H9 (cell line): ENCODE results near the gene SMIM15. TPM values are rescaled to one million over a fixed set of nuclear protein-coding genes. Genes with fewer than 3 reads are reported as not detected.

Source experiments
- DNase-seq: peaks from one replicate; pipeline ENCODE4 v3.0.0-alpha.2; 2017
- H2AFZ ChIP-seq: one replicate; pipeline ENCODE4 v1.6.1; 2013; ENCODE audit warnings: mild to moderate bottlenecking, low read length, control low read depth, moderate library complexity
- H2AK5ac ChIP-seq: 2 replicates; pipeline ENCODE4 v1.6.1; 2013; ENCODE audit warnings: low read length, control low read depth, mixed read lengths; ENCODE audit not compliant: insufficient read length
- H2BK120ac ChIP-seq: one replicate; pipeline ENCODE4 v1.6.1; 2013; ENCODE audit warnings: low read depth, mild to moderate bottlenecking, low read length, control low read depth, inconsistent platforms; ENCODE audit not compliant: poor library complexity, severe bottlenecking
- H2BK12ac ChIP-seq: 2 replicates; pipeline ENCODE4 v1.6.1; 2013; ENCODE audit warnings: low read length, control low read depth, mixed read lengths, low read depth; ENCODE audit not compliant: insufficient read length
- H2BK15ac ChIP-seq: 2 replicates; pipeline ENCODE4 v1.6.1; 2013; ENCODE audit warnings: low read depth, low read length, control low read depth
- H2BK20ac ChIP-seq: one replicate; pipeline ENCODE4 v1.6.1; 2013; ENCODE audit warnings: low read depth, mild to moderate bottlenecking, low read length, control low read depth, inconsistent platforms; ENCODE audit not compliant: poor library complexity, severe bottlenecking
- H2BK5ac ChIP-seq: 2 replicates; pipeline ENCODE4 v1.6.1; 2013; ENCODE audit warnings: low read length, control low read depth, mixed read lengths; ENCODE audit not compliant: insufficient read length
- H3K14ac ChIP-seq: 2 replicates; pipeline ENCODE4 v1.6.1; 2013; ENCODE audit warnings: low read length, control low read depth; ENCODE audit not compliant: insufficient read depth
- H3K18ac ChIP-seq: 2 replicates; pipeline ENCODE4 v1.6.1; 2013; ENCODE audit warnings: low read depth, mild to moderate bottlenecking, mixed read lengths, low read length, control low read depth; ENCODE audit not compliant: insufficient read length
- H3K23ac ChIP-seq: 2 replicates; pipeline ENCODE4 v1.6.1; 2013; ENCODE audit warnings: low read length, control low read depth, mixed read lengths, low read depth; ENCODE audit not compliant: insufficient read length
- H3K23me2 ChIP-seq: 2 replicates; pipeline ENCODE4 v1.6.1; 2013; ENCODE audit warnings: low read depth, mild to moderate bottlenecking, mixed read lengths, low read length, control low read depth; ENCODE audit not compliant: insufficient read length, poor library complexity, severe bottlenecking
- H3K27ac ChIP-seq: 2 replicates; pipeline ENCODE4 v1.5.1; 2013; ENCODE audit warnings: low read length, control low read depth, mixed read lengths, low read depth; ENCODE audit not compliant: insufficient read length
- H3K27me3 ChIP-seq: 2 replicates; pipeline ENCODE4 v1.6.1; 2013; ENCODE audit warnings: low read length, control low read depth, inconsistent platforms; ENCODE audit not compliant: insufficient read depth
- H3K4ac ChIP-seq: 2 replicates; pipeline ENCODE4 v1.6.1; 2013; ENCODE audit warnings: low read depth, mild to moderate bottlenecking, control low read depth, inconsistent platforms, low read length, moderate library complexity
- H3K4me1 ChIP-seq: 2 replicates; pipeline ENCODE4 v1.6.1; 2013; ENCODE audit warnings: low read length, control low read depth, inconsistent platforms; ENCODE audit not compliant: insufficient read depth
- H3K4me2 ChIP-seq: 2 replicates; pipeline ENCODE4 v1.6.1; 2013; ENCODE audit warnings: low read length, control low read depth, mixed read lengths; ENCODE audit not compliant: insufficient read length, insufficient read depth
- H3K56ac ChIP-seq: 2 replicates; pipeline ENCODE4 v1.6.1; 2013; ENCODE audit warnings: low read depth, mild to moderate bottlenecking, mixed read lengths, low read length, control low read depth; ENCODE audit not compliant: insufficient read length
- H3K79me1 ChIP-seq: 2 replicates; pipeline ENCODE4 v1.6.1; 2013; ENCODE audit warnings: low read depth, mild to moderate bottlenecking, moderate library complexity, low read length, control low read depth, inconsistent platforms; ENCODE audit not compliant: insufficient read depth, poor library complexity, severe bottlenecking
- H3K79me2 ChIP-seq: 2 replicates; pipeline ENCODE4 v1.6.1; 2013; ENCODE audit warnings: low read length, control low read depth, inconsistent platforms; ENCODE audit not compliant: insufficient read depth
- H3K9ac ChIP-seq: 2 replicates; pipeline ENCODE4 v1.6.1; 2013; ENCODE audit warnings: low read length, control low read depth, mixed read lengths; ENCODE audit not compliant: insufficient read length; ENCODE audit errors: extremely low read depth
- H3K9me3 ChIP-seq: one replicate; pipeline ENCODE4 v1.6.1; 2013; ENCODE audit warnings: low read depth, low read length, inconsistent platforms; ENCODE audit not compliant: control insufficient read depth
- H3T11ph ChIP-seq: one replicate; pipeline ENCODE4 v1.6.1; 2013; ENCODE audit warnings: mild to moderate bottlenecking, low read length, control low read depth, inconsistent platforms
- H4K20me1 ChIP-seq: one replicate; pipeline ENCODE4 v1.6.1; 2013; ENCODE audit not compliant: control insufficient read depth, insufficient read length, insufficient read depth
- H4K5ac ChIP-seq: 2 replicates; pipeline ENCODE4 v1.6.1; 2013; ENCODE audit warnings: low read depth, mild to moderate bottlenecking, mixed read lengths, low read length, control low read depth; ENCODE audit not compliant: insufficient read length
- H4K8ac ChIP-seq: replicated peaks from 2 replicates; pipeline ENCODE4 v1.6.1; 2013; ENCODE audit warnings: low read length, control low read depth, mixed read lengths, low read depth; ENCODE audit not compliant: insufficient read length
- H4K91ac ChIP-seq: 2 replicates; pipeline ENCODE4 v1.6.1; 2013; ENCODE audit warnings: low read depth, mild to moderate bottlenecking, moderate library complexity, mixed read lengths, low read length, control low read depth; ENCODE audit not compliant: insufficient read length
- H3K27ac Mint-ChIP-seq, 3 experiments: 2 replicates in 2 of 3; 3 replicates in 1 of 3; pipeline ENCODE4 v1.8.0; 2020 to 2021; ENCODE audit warnings: mixed read lengths in 3 of 3, mild to moderate bottlenecking in 1 of 3, moderate library complexity in 1 of 3
- H3K27me3 Mint-ChIP-seq: 2 replicates; pipeline ENCODE4 v1.8.0; 2021; ENCODE audit warnings: low read depth, mild to moderate bottlenecking, moderate library complexity, mixed read lengths
- H3K36me3 Mint-ChIP-seq, 3 experiments: 2 replicates in 2 of 3; 3 replicates in 1 of 3; pipeline ENCODE4 v1.8.0; 2020 to 2021; ENCODE audit warnings: low read depth in 3 of 3, mixed read lengths in 3 of 3; ENCODE audit not compliant: insufficient read depth in 1 of 3
- H3K4me1 Mint-ChIP-seq, 2 experiments: 2 replicates each; pipeline ENCODE4 v1.8.0; 2020; ENCODE audit warnings: mixed read lengths in 2 of 2
- H3K4me3 Mint-ChIP-seq, 2 experiments: 2 replicates in 1 of 2; 3 replicates in 1 of 2; pipeline ENCODE4 v1.8.0; 2020 to 2021; ENCODE audit warnings: mild to moderate bottlenecking in 2 of 2, mixed read lengths in 2 of 2, moderate library complexity in 1 of 2
- H3K9me3 Mint-ChIP-seq, 2 experiments: 2 replicates in 1 of 2; 3 replicates in 1 of 2; pipeline ENCODE4 v1.8.0; 2020; ENCODE audit warnings: mild to moderate bottlenecking in 2 of 2, mixed read lengths in 2 of 2, moderate library complexity in 1 of 2
- WGBS: extraction: QIAGEN DNeasy Blood & Tissue Kit; methylation state at CpG from one replicate; pipeline ENCODE4 v1.1.7; 2013; ENCODE audit warnings: missing lambda C conversion rate, low lambda C conversion rate, mixed read lengths; ENCODE audit not compliant: insufficient read length; ENCODE audit errors: extremely low coverage; 5-methylcytosine and 5-hydroxymethylcytosine counted together
- total RNA-seq: library from RNA; stranded (reverse); gene quantifications from 2 replicates; pipeline ENCODE4 v1.2.1, GENCODE V29; 2021
- TF ChIP-seq, protein P1 (sequence below): fragments of 200-600 bp; sonication (generic); conservative IDR thresholded peaks from 3 replicates; pipeline ENCODE4 v1.8.0; 2021; ENCODE audit warnings: antibody characterized with exemption, mild to moderate bottlenecking

SMIM15 gene
- total RNA-seq, 1 experiment from 2014 or later: 75.3 TPM

GRCh38 chr5:61186634-61187033 is 24.4 kb upstream of the SMIM15 start:
- Histone ChIP-seq H3K14ac (no peak overlapping the region), H3K27ac (no peak overlapping the region), H2BK5ac (no peak overlapping the region), H3K9me3 (no peaks in the 10 kb centered on the region), H4K91ac (no peak overlapping the region), H4K5ac (no peak overlapping the region), H2BK120ac (no peak overlapping the region), H3K56ac (no peak overlapping the region), H3K27me3 (no peaks in the 10 kb centered on the region), H3K79me2 (no peaks in the 10 kb centered on the region), H3K23ac (no peak overlapping the region), H3K23me2 (no peaks in the 10 kb centered on the region), H3T11ph (no peak overlapping the region), H3K18ac (no peak overlapping the region), H2BK15ac (no peak overlapping the region), H4K8ac (no peak overlapping the region), H3K4ac (no peak overlapping the region), H3K4me1 (peaks cover 5% of the 10 kb centered on the region; the same call in 1 of the 2 replicates), H3K4me2 (no peak overlapping the region), H2BK12ac (no peak overlapping the region), H4K20me1 (no peaks in the 10 kb centered on the region), H3K79me1 (no peaks in the 10 kb centered on the region), H2AK5ac (no peak overlapping the region), H2BK20ac (no peak overlapping the region), H3K9ac (no peak overlapping the region), H2AFZ (no peak overlapping the region)
- Mint-ChIP-seq H3K27ac (no peak overlapping the region), H3K4me1 (peaks cover 14 to 16% of the 10 kb centered on the region in 2 experiments), H3K36me3 (no peaks in the 10 kb centered on the region), H3K4me3 (no peak overlapping the region), H3K27me3 (no peaks in the 10 kb centered on the region), H3K9me3 (no peaks in the 10 kb centered on the region)
- DNase-seq: no peak
- TF ChIP-seq, protein P1, sequence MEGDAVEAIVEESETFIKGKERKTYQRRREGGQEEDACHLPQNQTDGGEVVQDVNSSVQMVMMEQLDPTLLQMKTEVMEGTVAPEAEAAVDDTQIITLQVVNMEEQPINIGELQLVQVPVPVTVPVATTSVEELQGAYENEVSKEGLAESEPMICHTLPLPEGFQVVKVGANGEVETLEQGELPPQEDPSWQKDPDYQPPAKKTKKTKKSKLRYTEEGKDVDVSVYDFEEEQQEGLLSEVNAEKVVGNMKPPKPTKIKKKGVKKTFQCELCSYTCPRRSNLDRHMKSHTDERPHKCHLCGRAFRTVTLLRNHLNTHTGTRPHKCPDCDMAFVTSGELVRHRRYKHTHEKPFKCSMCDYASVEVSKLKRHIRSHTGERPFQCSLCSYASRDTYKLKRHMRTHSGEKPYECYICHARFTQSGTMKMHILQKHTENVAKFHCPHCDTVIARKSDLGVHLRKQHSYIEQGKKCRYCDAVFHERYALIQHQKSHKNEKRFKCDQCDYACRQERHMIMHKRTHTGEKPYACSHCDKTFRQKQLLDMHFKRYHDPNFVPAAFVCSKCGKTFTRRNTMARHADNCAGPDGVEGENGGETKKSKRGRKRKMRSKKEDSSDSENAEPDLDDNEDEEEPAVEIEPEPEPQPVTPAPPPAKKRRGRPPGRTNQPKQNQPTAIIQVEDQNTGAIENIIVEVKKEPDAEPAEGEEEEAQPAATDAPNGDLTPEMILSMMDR: no peak
- WGBS: no CpG with 5 or more reads among the region's 2 CpGs
